ENCODE data around the gene ASCL2. TPM values are rescaled to one million over a fixed set of nuclear protein-coding genes. Genes with fewer than 3 reads are reported as not detected.

Gene ASCL2
- total and polyA plus RNA-seq, 2 experiments from 2014 or later: 5.6 to 7.9 TPM

GRCh38 chr11:2229713-2230297 lies 40.6 kb downstream of the ASCL2 start:
- no peak for DNase-seq (ENCODE audit: low spot score)
- H3K9me3 ChIP-seq (ENCODE audit: low read depth): no peaks in the 10 kb centered on the region
- no peak overlapping the region for H3K4me2 ChIP-seq
- no peaks in the 10 kb centered on the region for H3K9me2 ChIP-seq (replicated peaks; ENCODE audit: insufficient read depth)
- no peak overlapping the region for H2AFZ ChIP-seq
- no peak overlapping the region for H3K27ac ChIP-seq
- H3K4me3 ChIP-seq: no peak overlapping the region
- no peaks in the 10 kb centered on the region for H3K79me2 ChIP-seq
- no peak for TF ChIP-seq EZH2phosphoT487 (IDR thresholded peaks at IDR 0.05; ENCODE audit: low read depth, severe bottlenecking, unreplicated experiment)
- TF ChIP-seq CTCF (IDR thresholded peaks at IDR 0.05; ENCODE audit: poor library complexity): no peak
- no peak for TF ChIP-seq EZH2 (IDR thresholded peaks at IDR 0.05; ENCODE audit: borderline replicate concordance)
- WGBS (ENCODE audit: low lambda C conversion rate, missing lambda C conversion rate): 78% methylated on average over 2 of the region's 2 CpGs
- H3K4me1 ChIP-seq (ENCODE audit: insufficient read depth): no peaks in the 10 kb centered on the region
- H3K36me3 ChIP-seq (replicated peaks; ENCODE audit: insufficient read depth, low read depth): no peaks in the 10 kb centered on the region
- no peaks in the 10 kb centered on the region for H3K27me3 ChIP-seq
- no peaks in the 10 kb centered on the region for H4K20me1 ChIP-seq (ENCODE audit: insufficient read depth, poor library complexity, severe bottlenecking)

- no peak for TF ChIP-seq CTCF (IDR thresholded peaks at IDR 0.05; ENCODE audit: poor library complexity)
- H3K27ac ChIP-seq: peak overlapping the region; percentile 91
- DNase-seq (ENCODE audit: low spot score): no peak
- H3K4me2 ChIP-seq: no peak overlapping the region
- no peaks in the 10 kb centered on the region for H3K27me3 ChIP-seq
- H4K20me1 ChIP-seq (ENCODE audit: insufficient read depth, poor library complexity, severe bottlenecking): no peaks in the 10 kb centered on the region
- 97% methylated on average over 1 of the region's 1 CpG for WGBS (ENCODE audit: low lambda C conversion rate, missing lambda C conversion rate)
- no peaks in the 10 kb centered on the region for H3K9me2 ChIP-seq (replicated peaks; ENCODE audit: insufficient read depth)
- H3K9me3 ChIP-seq (ENCODE audit: low read depth): no peaks in the 10 kb centered on the region
- no peak overlapping the region for H2AFZ ChIP-seq
- no peak overlapping the region for H3K4me3 ChIP-seq
- H3K36me3 ChIP-seq (replicated peaks; ENCODE audit: insufficient read depth, low read depth): no peaks in the 10 kb centered on the region
- H3K4me1 ChIP-seq (ENCODE audit: insufficient read depth): peaks cover 10% of the 10 kb centered on the region
- no peaks in the 10 kb centered on the region for H3K79me2 ChIP-seq
Measured at GRCh38 chr11:2224254-2224653, 46.1 kb downstream of the ASCL2 start.

GRCh38 chr11:2223153-2223794 lies 47.1 kb downstream of the ASCL2 start:
- TF ChIP-seq EZH2 (IDR thresholded peaks at IDR 0.05; ENCODE audit: borderline replicate concordance) (no peak), CTCF (IDR thresholded peaks at IDR 0.05; ENCODE audit: poor library complexity) (no peak), EZH2phosphoT487 (IDR thresholded peaks at IDR 0.05; ENCODE audit: low read depth, severe bottlenecking, unreplicated experiment) (no peak)
- Histone ChIP-seq H4K20me1 (ENCODE audit: insufficient read depth, poor library complexity, severe bottlenecking) (no peaks in the 10 kb centered on the region), H3K79me2 (no peaks in the 10 kb centered on the region), H3K9me2 (replicated peaks; ENCODE audit: insufficient read depth) (no peaks in the 10 kb centered on the region), H3K27ac (peak overlapping the region; percentile 91), H3K36me3 (replicated peaks; ENCODE audit: insufficient read depth, low read depth) (no peaks in the 10 kb centered on the region), H3K4me2 (no peak overlapping the region), H3K4me1 (ENCODE audit: insufficient read depth) (peaks cover 15% of the 10 kb centered on the region), H2AFZ (no peak overlapping the region), H3K27me3 (no peaks in the 10 kb centered on the region), H3K9me3 (ENCODE audit: low read depth) (no peaks in the 10 kb centered on the region), H3K4me3 (no peak overlapping the region)
- no peak for DNase-seq (ENCODE audit: low spot score)
- WGBS (ENCODE audit: low lambda C conversion rate, missing lambda C conversion rate): 76% methylated on average over 5 of the region's 5 CpGs

Measured in hepatocyte (in vitro differentiated cells).